COLO668 (cell line): ENCODE results near the gene COL27A1.

ENCODE experiments used
- DNase-seq: peaks from one replicate; lab custom pipeline; 2025; ENCODE audit not compliant: unreplicated experiment; lab: John Stamatoyannopoulos, UW

The COL27A1 gene

GRCh38 chr9:114238891-114239875 is 83.8 kb downstream of the COL27A1 start:
- peak; percentile 3 for DNase-seq

- no peak for DNase-seq
Observed at GRCh38 chr9:114240216-114240615, 84.9 kb downstream of the COL27A1 start.

GRCh38 chr9:114240647-114241558 is 85.6 kb downstream of the COL27A1 start:
- no peak for DNase-seq

GRCh38 chr9:114242837-114243236 is 87.5 kb downstream of the COL27A1 start:
- no peak for DNase-seq

- no peak for DNase-seq
Observed at GRCh38 chr9:114243240-114243639, 87.9 kb downstream of the COL27A1 start.

GRCh38 chr9:114244570-114244969 is 89.2 kb downstream of the COL27A1 start:
- DNase-seq: no peak

GRCh38 chr9:114246558-114246957 is 91.2 kb downstream of the COL27A1 start:
- no peak for DNase-seq

- no peak for DNase-seq
Observed at GRCh38 chr9:114247077-114247476, 91.7 kb downstream of the COL27A1 start.

GRCh38 chr9:114247491-114247890 is 92.2 kb downstream of the COL27A1 start:
- DNase-seq: no peak

GRCh38 chr9:114248299-114248707 is 93.0 kb downstream of the COL27A1 start:
- DNase-seq: no peak

- DNase-seq: no peak
Observed at GRCh38 chr9:114249424-114250234, 94.3 kb downstream of the COL27A1 start.

GRCh38 chr9:114250235-114250568 is 94.9 kb downstream of the COL27A1 start:
- no peak for DNase-seq

- DNase-seq: no peak
Observed at GRCh38 chr9:114250648-114251047, 95.3 kb downstream of the COL27A1 start.

- DNase-seq: no peak
Observed at GRCh38 chr9:114252394-114252793, 97.1 kb downstream of the COL27A1 start.

- DNase-seq: no peak
Observed at GRCh38 chr9:114256827-114257328, 101.5 kb downstream of the COL27A1 start.

GRCh38 chr9:114258218-114258617 is 102.9 kb downstream of the COL27A1 start:
- DNase-seq: no peak

GRCh38 chr9:114258866-114259797 is 103.8 kb downstream of the COL27A1 start:
- DNase-seq: no peak

GRCh38 chr9:114259798-114260523 is 104.6 kb downstream of the COL27A1 start:
- DNase-seq: no peak

GRCh38 chr9:114261026-114261425 is 105.7 kb downstream of the COL27A1 start:
- DNase-seq: no peak
